Pancreas (tissue), 10 donors: ENCODE data around the gene GOPC. TPM values are rescaled to one million over a fixed set of nuclear protein-coding genes. Genes with fewer than 3 reads are reported as not detected.

ENCODE experiments used
- ATAC-seq, 4 donors: fragments of 200-7000 bp; cut with Tn5 transposase; one replicate each; pipeline versions ENCODE4 v1.8.0 to v1.9.1; 2020; ENCODE audit warnings: mild to moderate bottlenecking in 4 of 4, moderate library complexity in 4 of 4
- DNase-seq, 6 donors: peaks; one replicate each; pipeline ENCODE4 v3.0.0-alpha.2; 2020
- FAIRE-seq: peaks from 2 replicates; lab custom pipeline; 2012; peaks lifted over from hg19 to GRCh38; lab: Jason Lieb, UNC
- H3K27ac ChIP-seq, 4 donors: fragments of 200-600 bp; sonication (generic); 1 replicate in 3 of 4; 2 replicates in 1 of 4; pipeline versions ENCODE4 v1.5.0 to v1.8.0; 2020
- H3K27me3 ChIP-seq, 4 donors: fragments of 200-600 bp; one replicate each; pipeline ENCODE4 v1.8.0; 2021
- H3K36me3 ChIP-seq, 3 donors: fragments of 200-600 bp; sonication (generic) in 1 of 3; one replicate each; pipeline versions ENCODE4 v1.5.0 to v1.8.0; 2020 to 2021
- H3K4me1 ChIP-seq, 3 donors: fragments of 200-600 bp; one replicate each; pipeline ENCODE4 v1.8.0; 2021
- H3K4me3 ChIP-seq, 4 donors: fragments of 200-600 bp; sonication (generic) in 2 of 4; one replicate each; pipeline versions ENCODE4 v1.5.0 to v1.8.0; 2020 to 2021
- H3K9me3 ChIP-seq, 4 donors: fragments of 200-600 bp; one replicate each; pipeline ENCODE4 v1.8.0; 2021
- CTCF ChIP-seq, 4 donors: fragments of 200-600 bp; sonication (generic) in 3 of 4; IDR thresholded peaks; one replicate each; pipeline versions ENCODE4 v1.5.0 to v1.8.0; 2021; ENCODE audit warnings: antibody characterized with exemption in 4 of 4
- WGBS, 2 donors: extraction: QIAGEN DNeasy Blood & Tissue Kit; methylation state at CpG; one replicate each; pipeline ENCODE4 v1.1.7; 2013; 5-methylcytosine and 5-hydroxymethylcytosine counted together
- intact Hi-C, 3 donors: fragments of 100-400 bp; cut with DNase I; formaldehyde crosslinking; loops; one replicate each; pipeline versions ENCODE4 v1.11.1 to v1.14.2; 2022
- polyA plus RNA-seq, 2 donors: library from polyadenylated mRNA; stranded (reverse); fragments of 200-250 nt; gene quantifications; one replicate each; pipeline ENCODE4 v1.2.3, GENCODE V29; 2013
- total RNA-seq, 6 donors: library from RNA; stranded (reverse); fragmentation: NEBNext Ultra II Directional in 4 of 6; extraction: Animal tissue kit (Norgen Biotek cat#: 25700) in 4 of 6; gene quantifications; one replicate each; pipeline versions ENCODE4 v1.2.1 to v1.2.4, GENCODE V29; 2021 to 2023
- donor health status: healthy with polysubstance abuse.
- donor health status: DM: no; HTN: no; CAD: no; lungs with moderate emphysema.
- donor health status: DM: no; HTN: no; CAD: no.
- donor health status: control.
- donor health status: control.
- donor health status: Bipolar disorder and iron deficiency.
- donor health status: DM: yes; HTN: yes; CAD: no.
- donor health status: DM: no; HTN: no; CAD: no.
- donor health status: DM: no; HTN: no; CAD: no.
- donor health status: DM: yes; HTN: yes; CAD: no.

Gene GOPC
- total and polyA plus RNA-seq, 8 donors: 5.1 to 13.9 (median 8.9) TPM

GRCh38 chr6:117573006-117573680, 29.2 kb downstream of the GOPC start:
- TF ChIP-seq CTCF (IDR thresholded peaks at IDR 0.05): no peak
- intact Hi-C loops: no loop called here
- Histone ChIP-seq H3K27me3 (no peaks in the 10 kb centered on the region), H3K9me3 (no peaks in the 10 kb centered on the region), H3K27ac (no peak overlapping the region), H3K36me3 (peaks cover 0 to 33% (median 10%) of the 10 kb centered on the region in 3 donors), H3K4me1 (no peaks in the 10 kb centered on the region), H3K4me3 (no peak overlapping the region)
- DNase-seq (no peak), ATAC-seq (no peak), FAIRE-seq (no peak)
- 89 to 94% methylated on average over 5 of the region's 5 CpGs for WGBS, 2 donors

- no peak for FAIRE-seq
- H3K36me3 ChIP-seq: peaks cover 0 to 40% (median 19%) of the 10 kb centered on the region in 3 donors
- H3K4me3 ChIP-seq: no peak overlapping the region
- no peaks in the 10 kb centered on the region for H3K27me3 ChIP-seq
- 0 to 72% methylated on average over 1 of the region's 1 CpG for WGBS, 2 donors
- H3K9me3 ChIP-seq: no peaks in the 10 kb centered on the region
- intact Hi-C loops: no loop called here
- no peak for TF ChIP-seq CTCF (IDR thresholded peaks at IDR 0.05)
- ATAC-seq: no peak
- H3K4me1 ChIP-seq: no peaks in the 10 kb centered on the region
- DNase-seq: no peak
- no peak overlapping the region for H3K27ac ChIP-seq
Measured at GRCh38 chr6:117568831-117569410, 33.4 kb downstream of the GOPC start.

GRCh38 chr6:117568247-117568646, 34.1 kb downstream of the GOPC start:
- no peaks in the 10 kb centered on the region for H3K4me1 ChIP-seq
- no peaks in the 10 kb centered on the region for H3K9me3 ChIP-seq
- H3K4me3 ChIP-seq: no peak overlapping the region
- no peaks in the 10 kb centered on the region for H3K27me3 ChIP-seq
- 95 to 96% methylated on average over 2 of the region's 2 CpGs for WGBS, 2 donors
- peaks cover 0 to 40% (median 19%) of the 10 kb centered on the region in 3 donors for H3K36me3 ChIP-seq
- FAIRE-seq (no peak), DNase-seq (no peak), ATAC-seq (no peak)
- no peak overlapping the region for H3K27ac ChIP-seq
- intact Hi-C loops: no loop called here
- TF ChIP-seq CTCF (IDR thresholded peaks at IDR 0.05): no peak

GRCh38 chr6:117564681-117565080, 37.6 kb downstream of the GOPC start:
- no peak for TF ChIP-seq CTCF (IDR thresholded peaks at IDR 0.05)

GRCh38 chr6:117561128-117561527, 41.2 kb downstream of the GOPC start:
- FAIRE-seq (no peak), ATAC-seq (no peak), DNase-seq (no peak)
- no peaks in the 10 kb centered on the region for H3K9me3 ChIP-seq
- intact Hi-C loops: no loop called here
- H3K27ac ChIP-seq: no peak overlapping the region
- H3K27me3 ChIP-seq: no peaks in the 10 kb centered on the region
- TF ChIP-seq CTCF (IDR thresholded peaks at IDR 0.05): no peak
- WGBS, 2 donors: 72 to 77% methylated on average over 3 of the region's 3 CpGs
- no peak overlapping the region for H3K4me3 ChIP-seq
- no peaks in the 10 kb centered on the region for H3K4me1 ChIP-seq
- peaks cover 0 to 13% (median 0%) of the 10 kb centered on the region in 3 donors for H3K36me3 ChIP-seq

More at GRCh38 chr6:117564681-117565080, 37.6 kb downstream of the GOPC start:
- Histone ChIP-seq H3K36me3 (peaks cover 0 to 38% (median 19%) of the 10 kb centered on the region in 3 donors), H3K4me3 (no peak overlapping the region), H3K4me1 (no peaks in the 10 kb centered on the region), H3K27ac (no peak overlapping the region), H3K27me3 (no peaks in the 10 kb centered on the region), H3K9me3 (no peaks in the 10 kb centered on the region)
- FAIRE-seq (no peak), DNase-seq (no peak), ATAC-seq (no peak)
- intact Hi-C loops: no loop called here
- WGBS, 2 donors: 94 to 97% methylated on average over 1 of the region's 1 CpG
